HG03135 (cell line): ENCODE results near the gene ABHD11.
"Not testable (repeated sequence)": the region's sequence is repeated elsewhere in the genome, so short reads cannot be mapped to it uniquely, and the experiment has no call there.

Experiments used
- ATAC-seq: cut with Tn5 transposase; IDR thresholded peaks from one replicate; pipeline ENCODE4 v1.9.1; 2021; ENCODE audit warnings: mild to moderate bottlenecking, moderate library complexity; ENCODE audit not compliant: unreplicated experiment

ABHD11 gene

DNA sequence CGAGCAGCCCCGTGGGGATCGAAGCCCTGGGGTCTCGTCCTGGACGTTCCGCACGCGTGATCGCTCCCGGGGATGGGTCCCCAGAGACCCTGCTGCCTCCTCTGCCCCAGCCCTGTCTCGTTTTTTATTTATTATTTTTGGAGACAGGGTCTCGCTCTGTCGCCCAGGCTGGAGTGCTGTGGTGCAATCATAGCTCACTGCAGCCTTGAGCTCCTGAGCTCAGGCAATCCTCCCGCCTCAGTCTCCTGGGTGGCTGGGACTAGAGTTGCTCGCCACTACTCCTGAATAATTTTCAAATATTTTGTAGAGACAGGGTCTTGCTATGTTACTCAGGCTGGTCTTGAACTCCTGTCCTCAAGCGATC lies 18.8 kb downstream of the ABHD11 start:
- ATAC-seq: peak; percentile 14

DNA sequence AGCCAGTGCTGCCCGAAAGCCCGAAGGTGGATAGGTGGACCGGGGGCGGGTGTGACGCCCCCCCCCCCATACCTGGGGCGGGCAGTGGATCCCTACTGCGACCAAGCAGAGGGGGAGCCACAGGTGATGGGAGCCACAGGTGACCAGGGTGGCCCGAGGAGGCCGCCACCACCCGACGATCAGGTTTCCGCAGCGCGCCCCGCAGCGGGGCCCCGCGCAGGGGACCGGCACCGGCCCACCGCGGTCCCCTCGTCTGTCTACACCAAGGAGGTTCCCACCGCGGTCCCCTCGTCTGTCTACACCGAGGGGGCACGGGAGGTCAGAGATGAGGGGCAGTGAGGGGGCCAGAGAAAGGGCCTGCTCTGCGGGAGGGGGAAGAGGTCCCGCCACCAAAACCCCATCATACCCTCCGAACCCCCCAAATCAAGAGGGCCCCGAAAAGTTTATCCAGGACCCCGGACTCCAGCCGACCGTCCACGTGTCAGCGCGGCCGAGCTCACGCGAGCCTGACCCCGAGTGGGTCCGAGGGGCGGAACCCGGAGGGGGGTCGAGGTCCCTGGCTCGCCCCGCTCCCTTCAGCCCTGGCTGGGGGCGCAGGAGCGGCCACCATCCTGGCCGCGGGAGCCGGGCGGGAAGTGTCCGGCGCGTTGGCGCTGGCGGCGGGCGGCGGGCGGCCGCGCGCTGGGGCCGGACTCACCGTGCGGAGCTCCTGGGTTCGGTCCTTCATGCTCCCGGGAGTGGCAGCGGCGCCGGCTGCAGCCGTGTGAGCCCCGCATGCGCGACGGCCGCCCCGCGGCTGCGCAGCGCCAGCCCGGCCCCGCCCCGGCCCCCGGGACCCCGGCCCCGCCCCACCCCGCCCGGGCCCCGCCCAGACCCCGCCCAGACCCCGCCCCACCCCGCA lies 19.4 kb downstream of the ABHD11 start, which contains the start of gene STX1A:
TSS of gene STX1A (minus strand) at position 765 of the 901 bp plus-strand sequence. CDS start at position 727, 38 bp downstream.
- peak; percentile 59 for ATAC-seq

DNA sequence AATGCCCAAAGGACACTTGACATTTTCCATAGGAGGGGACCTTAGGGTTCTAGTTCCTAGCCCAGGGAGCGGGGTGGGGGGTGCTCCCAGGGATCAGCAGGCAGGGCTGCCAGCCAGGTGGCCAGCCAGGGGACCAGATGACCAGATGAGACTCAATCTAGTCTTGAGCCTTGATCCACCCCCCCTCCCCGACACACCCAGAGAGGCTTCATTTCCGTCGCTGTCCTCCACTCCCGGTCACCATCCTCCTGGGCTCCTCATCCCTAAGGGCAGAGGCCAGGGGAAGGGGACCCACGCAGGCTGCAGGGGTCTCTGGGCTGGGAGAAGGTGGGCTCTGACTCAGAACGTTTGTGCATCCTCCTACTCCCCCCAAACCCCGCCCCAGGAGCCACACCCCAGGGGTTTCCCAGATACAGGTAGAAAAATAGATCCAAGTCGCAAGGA lies 20.1 kb downstream of the ABHD11 start:
- ATAC-seq: no peak

- no peak for ATAC-seq
These were observed 20.6 kb downstream of the ABHD11 start for GRCh38 chr7:73717991-73718405.

DNA sequence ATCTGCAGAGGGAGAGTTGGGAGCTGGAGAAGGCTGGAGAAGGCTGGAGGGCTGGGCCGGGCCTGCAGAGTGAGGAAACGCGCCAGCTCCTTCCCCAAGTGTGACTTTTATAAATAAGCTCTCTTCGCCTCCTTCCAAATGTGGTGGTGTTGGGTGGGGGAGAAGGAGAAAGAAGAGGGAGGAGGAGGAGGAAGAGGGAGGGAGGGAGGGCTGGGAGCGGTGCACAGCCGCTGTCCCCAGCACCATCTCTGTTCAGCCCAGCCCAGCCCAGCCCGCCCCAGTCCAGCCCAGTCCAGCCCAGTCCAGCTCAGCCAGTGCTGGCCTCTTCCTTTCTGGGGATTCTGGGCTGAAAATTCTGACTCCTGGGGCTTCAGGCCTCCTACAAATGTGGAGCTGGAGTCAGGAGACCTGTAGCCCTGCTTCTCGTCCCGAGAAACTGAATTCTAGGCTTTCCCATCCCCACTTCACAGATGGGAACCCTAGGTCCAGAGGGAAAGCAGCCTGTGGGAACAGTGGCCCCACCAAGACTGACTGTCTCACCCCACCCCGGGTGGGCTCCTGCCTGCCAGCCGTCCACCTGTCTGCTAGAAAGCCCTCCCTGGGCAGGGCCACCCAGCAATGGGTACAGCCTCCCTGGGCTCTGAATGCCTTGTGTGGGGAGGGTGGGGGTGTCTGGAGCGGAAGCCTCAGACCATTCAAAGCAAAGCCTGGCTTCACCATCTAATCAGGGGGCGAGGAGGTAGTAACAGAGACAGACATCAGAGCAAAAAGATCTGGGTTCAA lies 21.4 kb downstream of the ABHD11 start:
- ATAC-seq: no peak

- no peak for ATAC-seq
These were observed 22.2 kb downstream of the ABHD11 start for GRCh38 chr7:73716318-73716890.

- ATAC-seq: no peak
These were observed 22.8 kb downstream of the ABHD11 start for GRCh38 chr7:73715648-73716317.

DNA sequence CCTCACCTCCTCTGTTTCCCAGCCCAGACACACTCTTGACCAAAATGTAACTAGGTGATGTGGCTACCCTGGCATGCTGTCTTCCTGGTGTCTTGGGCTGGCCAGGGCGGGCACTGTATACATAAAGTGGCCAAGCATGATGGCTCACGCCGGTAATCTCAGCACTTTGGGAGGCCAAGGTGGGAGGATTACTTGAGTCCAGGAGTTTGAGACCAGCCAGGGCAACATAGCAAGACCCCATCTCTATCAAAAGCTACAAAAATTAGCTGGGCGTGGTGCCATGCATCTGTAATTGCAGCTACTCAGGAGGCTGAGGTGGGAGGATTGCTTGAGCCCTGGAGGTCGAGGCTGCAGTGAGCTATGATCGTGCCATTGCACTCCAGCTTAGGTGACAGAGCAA lies 25.3 kb downstream of the ABHD11 start:
- not testable (repeated sequence) for ATAC-seq

- no peak for ATAC-seq
These were observed 25.8 kb downstream of the ABHD11 start for GRCh38 chr7:73712773-73713172.

- ATAC-seq: no peak
These were observed 29.5 kb downstream of the ABHD11 start for GRCh38 chr7:73708961-73709549.

GRCh38 chr7:73707045-73707631 lies 31.5 kb downstream of the ABHD11 start:
- ATAC-seq: no peak

GRCh38 chr7:73706126-73707044 lies 32.2 kb downstream of the ABHD11 start:
- no peak for ATAC-seq

DNA sequence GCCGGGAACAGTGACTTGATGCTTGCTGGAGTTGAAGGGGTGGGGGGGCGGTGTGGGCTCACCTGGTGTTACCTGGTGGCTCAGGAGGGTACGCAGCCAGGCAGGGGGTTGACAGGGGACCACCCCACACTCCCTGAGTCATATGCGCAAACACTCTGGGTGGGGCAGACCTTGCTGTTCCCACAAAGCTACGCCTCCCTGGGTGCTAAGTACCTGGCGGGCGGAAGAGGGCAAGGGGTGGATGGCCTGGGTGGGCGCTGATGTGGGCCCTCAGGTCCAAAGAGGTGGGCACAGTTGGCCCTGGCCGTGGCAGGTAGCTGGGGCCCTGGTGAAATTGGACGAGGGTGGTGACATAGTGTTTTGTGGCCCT lies 33.1 kb downstream of the ABHD11 start:
- ATAC-seq: no peak

DNA sequence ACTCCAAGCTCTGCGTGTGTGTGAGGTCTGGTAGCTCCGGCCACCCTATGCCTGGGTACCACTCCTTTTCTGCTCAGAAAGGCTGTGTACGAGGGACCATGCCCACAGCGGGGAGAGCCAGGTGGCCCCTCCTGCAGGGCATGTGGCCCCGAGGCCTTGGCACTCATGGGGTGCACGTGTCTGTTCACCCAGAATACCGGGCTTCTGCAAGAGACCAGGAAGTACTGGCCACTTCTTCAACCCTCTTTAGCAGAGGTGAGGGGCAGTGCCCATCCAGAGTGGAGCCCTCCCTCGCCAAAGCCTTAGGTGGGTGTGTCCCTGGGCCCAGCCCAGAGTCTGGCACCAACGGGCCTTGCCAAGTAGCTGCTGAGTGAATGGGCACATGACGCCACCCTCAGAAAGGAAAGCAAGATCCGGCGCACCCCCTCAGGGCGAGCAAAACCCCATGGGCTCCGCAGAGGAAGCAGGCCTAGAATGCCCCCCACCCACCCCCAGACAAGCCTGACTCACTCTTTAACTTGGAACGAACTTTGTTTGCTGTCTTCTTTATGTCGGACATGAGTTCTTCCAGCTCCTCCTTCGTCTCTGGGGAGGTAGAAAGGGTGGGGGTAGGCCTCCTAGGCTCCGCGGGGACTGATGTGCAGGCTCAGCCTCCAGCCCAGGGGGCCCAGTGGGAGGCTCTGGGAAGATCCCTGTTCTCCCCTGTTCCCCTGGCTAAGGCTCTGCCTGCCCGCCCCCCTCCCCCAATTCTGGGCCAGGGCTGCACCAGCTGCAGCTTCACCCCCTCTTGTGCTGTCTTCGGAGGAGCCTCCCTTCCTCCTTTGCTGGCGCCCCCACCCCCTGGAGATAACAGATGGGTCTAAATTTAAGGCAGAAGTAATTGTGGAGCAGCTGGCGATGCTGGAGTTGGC lies 33.7 kb downstream of the ABHD11 start:
- no peak for ATAC-seq

GRCh38 chr7:73703757-73704639 lies 34.6 kb downstream of the ABHD11 start:
- no peak for ATAC-seq

DNA sequence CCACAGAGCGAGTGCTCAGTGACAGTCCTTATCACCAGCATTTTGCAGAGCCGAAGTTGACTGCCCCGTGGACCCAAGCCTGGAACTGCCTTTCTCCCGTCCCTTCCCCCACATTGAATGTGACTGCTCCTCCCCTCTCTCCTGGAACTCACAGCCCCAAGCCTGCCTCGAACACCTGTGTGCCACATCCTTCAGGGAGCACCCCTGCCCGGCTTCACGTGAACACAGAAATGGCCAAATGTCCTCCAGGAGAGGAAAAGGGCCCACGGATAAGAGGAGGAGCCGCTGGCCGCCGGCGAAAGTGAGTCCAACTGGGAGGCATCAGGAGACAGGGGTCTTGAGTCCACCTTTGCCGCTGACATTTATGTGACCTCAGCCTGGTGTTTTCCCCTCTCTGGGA lies 35.4 kb downstream of the ABHD11 start:
- ATAC-seq: no peak

- ATAC-seq: no peak
These were observed 35.9 kb downstream of the ABHD11 start for GRCh38 chr7:73702665-73703064.
